Lower lobe of right lung (tissue), 2 donors: ENCODE data around the gene ZNF316. TPM values are rescaled to one million over a fixed set of nuclear protein-coding genes. Genes with fewer than 3 reads are reported as not detected.

Source experiments
- ATAC-seq, 2 donors: fragments of 200-7000 bp; cut with Tn5 transposase; one replicate each; pipeline ENCODE4 v1.9.1; 2020 to 2022; ENCODE audit warnings: mild to moderate bottlenecking in 2 of 2, moderate library complexity in 2 of 2
- DNase-seq: peaks from one replicate; pipeline ENCODE4 v3.0.0-alpha.2; 2020
- H3K27ac ChIP-seq: fragments of 200-600 bp; one replicate; pipeline ENCODE4 v1.8.0; 2022
- H3K27me3 ChIP-seq: fragments of 200-600 bp; one replicate; pipeline ENCODE4 v1.8.0; 2022; ENCODE audit warnings: low read depth
- H3K36me3 ChIP-seq: fragments of 200-600 bp; one replicate; pipeline ENCODE4 v1.8.0; 2022; ENCODE audit warnings: mild to moderate bottlenecking
- H3K4me1 ChIP-seq: fragments of 200-600 bp; one replicate; pipeline ENCODE4 v1.8.0; 2022
- H3K4me3 ChIP-seq: fragments of 200-600 bp; one replicate; pipeline ENCODE4 v1.8.0; 2022; ENCODE audit warnings: mild to moderate bottlenecking
- H3K9me3 ChIP-seq: fragments of 200-600 bp; one replicate; pipeline ENCODE4 v1.8.0; 2022
- intact Hi-C: fragments of 100-400 bp; cut with DNase I; formaldehyde crosslinking; loops from one replicate; pipeline ENCODE4 v1.11.0; 2022
- total RNA-seq: library from RNA; stranded (reverse); fragmentation: NEBNext Ultra II Directional; extraction: Animal tissue kit (Norgen Biotek cat#: 25700); gene quantifications from one replicate; pipeline ENCODE4 v1.2.1, GENCODE V29; 2021
- TF ChIP-seq, protein P1 (sequence below): fragments of 200-600 bp; IDR thresholded peaks from one replicate; pipeline ENCODE4 v1.8.0; 2022; ENCODE audit warnings: antibody characterized with exemption, mild to moderate bottlenecking
- donor health status: DM: no; HTN: yes; CAD: no; lungs with severe emphysema.

Gene ZNF316
- total RNA-seq, 1 donor from 2014 or later, result 43.2 TPM

DNA sequence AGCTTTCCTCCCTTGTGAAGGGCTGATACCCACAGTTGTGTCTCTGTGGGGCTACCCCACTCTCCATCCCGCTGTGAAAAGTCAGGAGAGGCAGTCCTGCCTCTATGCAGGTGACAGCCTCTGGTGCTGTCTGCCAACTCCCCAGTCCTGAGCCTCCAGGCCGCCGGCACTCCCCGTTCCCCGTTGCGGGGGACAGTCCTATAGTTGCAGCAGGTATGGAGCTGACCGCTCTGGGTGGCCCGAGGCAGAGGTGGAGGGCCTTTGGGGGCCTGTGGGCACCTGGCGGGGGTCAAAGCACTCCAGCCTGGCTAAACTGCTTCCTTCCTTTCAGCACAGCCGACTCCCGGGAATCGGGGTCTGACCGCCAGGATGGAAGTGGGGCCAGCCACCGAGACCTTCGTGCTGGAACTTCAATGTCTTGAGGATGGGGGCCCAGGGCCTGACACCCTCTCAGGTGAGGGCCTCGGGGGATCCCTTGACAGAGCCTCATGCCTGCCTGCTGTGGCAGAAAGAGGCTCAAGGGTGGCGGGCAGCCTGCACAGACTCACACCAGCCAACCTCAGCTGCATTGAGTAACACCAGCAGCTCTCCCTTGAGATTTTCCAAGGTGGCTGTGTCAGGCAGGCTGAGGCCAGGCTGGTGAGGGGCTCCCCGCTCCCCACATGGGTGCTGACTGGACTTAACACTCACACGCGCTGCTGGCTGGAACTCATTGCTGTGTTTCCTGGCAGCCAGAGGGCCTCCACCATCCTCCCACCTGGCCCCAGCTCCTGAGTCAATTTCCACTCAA lies 20.1 kb upstream of the ZNF316 start:
- no peak for ATAC-seq
- Histone ChIP-seq H3K9me3 (no peaks in the 10 kb centered on the region), H3K4me1 (peaks cover 17% of the 10 kb centered on the region), H3K36me3 (peaks cover 11% of the 10 kb centered on the region), H3K27ac (no peak overlapping the region), H3K4me3 (no peak overlapping the region), H3K27me3 (peaks cover 7% of the 10 kb centered on the region)
- intact Hi-C loops, result no loop called here
- no peak for DNase-seq
- TF ChIP-seq, protein P1, sequence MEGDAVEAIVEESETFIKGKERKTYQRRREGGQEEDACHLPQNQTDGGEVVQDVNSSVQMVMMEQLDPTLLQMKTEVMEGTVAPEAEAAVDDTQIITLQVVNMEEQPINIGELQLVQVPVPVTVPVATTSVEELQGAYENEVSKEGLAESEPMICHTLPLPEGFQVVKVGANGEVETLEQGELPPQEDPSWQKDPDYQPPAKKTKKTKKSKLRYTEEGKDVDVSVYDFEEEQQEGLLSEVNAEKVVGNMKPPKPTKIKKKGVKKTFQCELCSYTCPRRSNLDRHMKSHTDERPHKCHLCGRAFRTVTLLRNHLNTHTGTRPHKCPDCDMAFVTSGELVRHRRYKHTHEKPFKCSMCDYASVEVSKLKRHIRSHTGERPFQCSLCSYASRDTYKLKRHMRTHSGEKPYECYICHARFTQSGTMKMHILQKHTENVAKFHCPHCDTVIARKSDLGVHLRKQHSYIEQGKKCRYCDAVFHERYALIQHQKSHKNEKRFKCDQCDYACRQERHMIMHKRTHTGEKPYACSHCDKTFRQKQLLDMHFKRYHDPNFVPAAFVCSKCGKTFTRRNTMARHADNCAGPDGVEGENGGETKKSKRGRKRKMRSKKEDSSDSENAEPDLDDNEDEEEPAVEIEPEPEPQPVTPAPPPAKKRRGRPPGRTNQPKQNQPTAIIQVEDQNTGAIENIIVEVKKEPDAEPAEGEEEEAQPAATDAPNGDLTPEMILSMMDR, result no peak

DNA sequence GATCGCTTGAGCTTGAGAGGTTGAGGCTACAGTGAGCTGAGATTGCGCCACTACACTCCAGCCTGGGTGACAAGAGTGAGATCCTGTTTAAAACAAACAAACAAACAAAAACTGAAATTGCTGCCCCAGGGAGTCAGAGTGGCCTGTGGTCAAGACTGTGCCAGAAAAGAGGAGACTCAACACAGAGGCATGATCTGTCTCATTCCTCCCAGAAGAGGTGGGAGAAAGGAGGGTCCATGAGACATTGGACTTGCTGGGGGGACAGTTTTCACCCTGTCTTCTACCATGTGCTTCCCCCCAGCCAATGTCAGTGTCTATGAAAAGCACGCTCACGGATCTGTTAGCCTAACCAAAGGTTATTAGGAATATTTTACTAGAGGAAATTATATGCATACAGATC lies 18.5 kb upstream of the ZNF316 start:
- intact Hi-C loops, result no loop called here
- H3K36me3 ChIP-seq, result peaks cover 23% of the 10 kb centered on the region

DNA sequence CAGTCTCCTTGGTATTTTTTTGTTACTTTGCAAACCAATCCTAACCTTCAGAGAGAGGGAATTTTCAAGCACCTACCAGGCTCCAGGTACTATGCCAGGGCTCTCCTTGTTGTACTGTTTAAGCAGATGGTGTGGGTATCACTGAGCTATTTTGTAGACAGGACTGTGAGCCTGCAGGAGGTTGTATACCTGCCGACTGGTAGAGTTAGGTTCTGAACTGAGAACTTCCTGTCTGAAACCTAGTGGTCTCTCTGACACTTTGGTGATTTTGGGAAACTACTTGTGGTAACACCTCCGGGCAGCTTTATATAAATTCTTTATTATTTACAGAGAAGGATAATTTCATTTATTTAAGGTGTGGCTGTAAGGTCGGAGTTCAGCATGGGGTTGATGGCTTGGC lies 17.2 kb upstream of the ZNF316 start:
- no peak for DNase-seq
- no peak overlapping the region for H3K4me3 ChIP-seq
- H3K36me3 ChIP-seq, result peaks cover 26% of the 10 kb centered on the region
- H3K4me1 ChIP-seq, result peaks cover 13% of the 10 kb centered on the region
- no peak overlapping the region for H3K27ac ChIP-seq
- intact Hi-C loops, result no loop called here
- ATAC-seq, result no peak
- no peaks in the 10 kb centered on the region for H3K9me3 ChIP-seq
- H3K27me3 ChIP-seq, result peaks cover 3% of the 10 kb centered on the region
- TF ChIP-seq, protein P1, result no peak

More for the DNA sequence above, 18.5 kb upstream of the ZNF316 start:
- peaks cover 7% of the 10 kb centered on the region for H3K27me3 ChIP-seq
- H3K4me1 ChIP-seq, result peaks cover 17% of the 10 kb centered on the region
- H3K9me3 ChIP-seq, result no peaks in the 10 kb centered on the region
- TF ChIP-seq, protein P1, result no peak
- no peak overlapping the region for H3K27ac ChIP-seq
- H3K4me3 ChIP-seq, result no peak overlapping the region
- no peak for ATAC-seq
- no peak for DNase-seq

DNA sequence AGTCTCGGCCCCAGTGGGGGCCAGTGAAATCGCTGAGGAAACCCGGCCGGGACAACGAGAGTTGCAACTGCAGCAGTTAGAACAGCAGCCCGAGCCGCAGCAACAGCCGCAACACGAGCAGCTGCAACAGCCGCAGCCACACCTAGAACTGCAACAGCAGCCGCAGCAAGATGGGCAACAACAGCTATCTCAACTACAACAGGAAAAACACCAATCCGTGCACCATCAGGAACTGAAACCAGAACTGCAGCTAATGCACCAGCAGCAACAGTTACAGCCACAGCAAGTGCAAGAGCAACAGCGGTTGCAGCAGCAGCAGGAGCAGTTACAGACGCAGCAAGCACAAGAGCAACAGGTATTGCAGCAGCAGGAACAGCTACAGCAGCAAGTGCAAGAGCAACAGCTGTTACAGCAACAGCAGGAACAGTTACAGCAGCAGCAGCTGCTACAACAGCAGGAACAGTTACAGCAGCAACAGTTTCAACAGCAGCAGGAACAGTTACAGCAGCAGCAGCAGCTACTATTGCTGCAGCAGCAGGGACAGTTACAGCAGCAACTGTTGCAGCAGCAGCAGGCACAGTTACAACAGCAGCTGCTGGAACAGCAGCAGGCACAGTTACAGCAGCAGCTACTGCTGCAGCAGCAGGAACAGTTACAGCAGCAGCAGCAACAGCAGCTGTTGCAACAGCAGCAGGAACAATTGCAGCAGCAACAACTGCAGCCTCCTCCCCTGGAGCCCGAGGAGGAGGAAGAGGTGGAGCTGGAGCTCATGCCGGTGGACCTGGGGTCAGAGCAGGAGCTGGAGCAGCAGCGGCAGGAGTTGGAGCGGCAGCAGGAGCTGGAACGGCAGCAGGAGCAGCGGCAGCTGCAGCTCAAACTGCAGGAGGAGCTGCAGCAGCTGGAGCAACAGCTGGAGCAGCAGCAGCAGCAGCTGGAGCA lies 15.7 kb upstream of the ZNF316 start:
- ATAC-seq, result no peak
- Histone ChIP-seq H3K36me3 (peaks cover 26% of the 10 kb centered on the region), H3K4me3 (no peak overlapping the region), H3K9me3 (no peaks in the 10 kb centered on the region), H3K4me1 (peaks cover 5% of the 10 kb centered on the region), H3K27ac (no peak overlapping the region), H3K27me3 (no peaks in the 10 kb centered on the region)
- intact Hi-C loops, result no loop called here
- no peak for DNase-seq
- TF ChIP-seq, protein P1, result no peak

DNA sequence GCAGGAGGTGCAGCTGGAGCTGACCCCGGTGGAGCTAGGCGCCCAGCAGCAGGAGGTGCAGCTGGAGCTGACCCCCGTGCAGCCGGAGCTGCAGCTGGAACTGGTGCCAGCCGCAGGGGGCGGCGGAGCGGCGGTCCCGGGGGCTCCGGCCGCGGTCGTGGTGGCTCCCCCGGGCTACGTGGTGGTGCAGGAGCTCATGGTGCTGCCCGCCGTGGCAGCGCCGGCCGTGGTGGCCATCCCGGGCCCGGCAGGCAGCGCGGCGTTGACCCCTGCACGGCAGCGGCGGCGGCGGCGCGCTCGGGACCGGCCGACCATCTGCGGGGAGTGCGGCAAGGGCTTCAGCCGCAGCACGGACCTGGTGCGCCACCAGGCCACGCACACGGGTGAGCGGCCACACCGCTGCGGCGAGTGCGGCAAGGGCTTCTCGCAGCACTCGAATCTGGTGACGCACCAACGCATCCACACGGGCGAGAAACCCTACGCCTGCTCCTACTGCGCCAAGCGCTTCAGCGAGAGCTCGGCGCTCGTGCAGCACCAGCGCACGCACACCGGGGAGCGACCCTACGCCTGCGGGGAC lies 14.9 kb upstream of the ZNF316 start:
- TF ChIP-seq, protein P1, result no peak
- Histone ChIP-seq H3K27ac (no peak overlapping the region), H3K4me1 (no peaks in the 10 kb centered on the region), H3K27me3 (no peaks in the 10 kb centered on the region), H3K9me3 (no peaks in the 10 kb centered on the region), H3K36me3 (peaks cover 26% of the 10 kb centered on the region), H3K4me3 (no peak overlapping the region)
- ATAC-seq (no peak), DNase-seq (no peak)
- intact Hi-C loops, result no loop called here
